GM18526 (cell line): ENCODE measurements around the gene CTDSP2.

Source experiments
- POLR2A ChIP-seq: IDR thresholded peaks from 3 replicates; pipeline ENCODE4 v1.6.1; 2011; ENCODE audit not compliant: insufficient read length; ENCODE audit errors: extremely low read depth

CTDSP2 gene

DNA sequence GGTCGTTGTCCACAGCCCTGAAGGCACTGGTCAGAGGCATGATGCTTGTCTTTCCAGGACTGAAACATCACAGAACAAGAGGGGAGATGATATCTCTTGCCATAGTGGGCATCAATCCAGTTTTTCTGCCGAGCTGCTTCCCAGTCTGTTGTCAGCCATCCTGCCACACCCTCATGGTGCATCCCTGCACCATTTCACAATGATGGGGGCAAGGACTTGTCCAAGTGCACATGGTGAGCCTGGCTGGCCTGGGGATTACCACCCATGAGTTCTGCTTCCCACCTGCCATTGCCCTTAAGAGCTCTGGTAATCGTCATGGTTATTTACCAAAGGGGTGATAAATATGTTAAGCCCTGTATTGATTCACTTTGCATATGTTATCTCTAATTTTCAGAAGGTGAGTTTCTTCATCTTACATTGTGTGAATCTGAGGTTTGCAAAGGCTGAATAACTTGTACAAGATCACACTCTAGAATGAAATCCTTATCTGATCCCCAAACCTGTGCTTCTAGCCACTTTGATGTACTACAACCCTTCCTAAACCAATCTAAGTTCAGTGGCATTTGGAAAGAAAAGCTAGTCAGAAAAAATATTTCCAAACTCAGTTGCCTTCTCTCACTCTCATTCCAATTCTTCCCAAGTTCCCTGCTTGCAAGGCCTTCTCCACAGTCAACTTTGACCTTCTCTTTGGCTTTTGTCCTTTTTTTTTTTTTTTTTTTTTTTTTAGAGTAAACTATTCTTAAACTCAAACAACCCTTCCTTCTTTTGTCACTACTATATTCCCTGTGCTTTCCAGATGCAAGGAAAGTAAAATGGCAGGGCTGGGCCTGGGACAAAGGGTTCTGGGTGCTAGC, 30.3 kb downstream of the CTDSP2 start:
- TF ChIP-seq POLR2A: no peak

DNA sequence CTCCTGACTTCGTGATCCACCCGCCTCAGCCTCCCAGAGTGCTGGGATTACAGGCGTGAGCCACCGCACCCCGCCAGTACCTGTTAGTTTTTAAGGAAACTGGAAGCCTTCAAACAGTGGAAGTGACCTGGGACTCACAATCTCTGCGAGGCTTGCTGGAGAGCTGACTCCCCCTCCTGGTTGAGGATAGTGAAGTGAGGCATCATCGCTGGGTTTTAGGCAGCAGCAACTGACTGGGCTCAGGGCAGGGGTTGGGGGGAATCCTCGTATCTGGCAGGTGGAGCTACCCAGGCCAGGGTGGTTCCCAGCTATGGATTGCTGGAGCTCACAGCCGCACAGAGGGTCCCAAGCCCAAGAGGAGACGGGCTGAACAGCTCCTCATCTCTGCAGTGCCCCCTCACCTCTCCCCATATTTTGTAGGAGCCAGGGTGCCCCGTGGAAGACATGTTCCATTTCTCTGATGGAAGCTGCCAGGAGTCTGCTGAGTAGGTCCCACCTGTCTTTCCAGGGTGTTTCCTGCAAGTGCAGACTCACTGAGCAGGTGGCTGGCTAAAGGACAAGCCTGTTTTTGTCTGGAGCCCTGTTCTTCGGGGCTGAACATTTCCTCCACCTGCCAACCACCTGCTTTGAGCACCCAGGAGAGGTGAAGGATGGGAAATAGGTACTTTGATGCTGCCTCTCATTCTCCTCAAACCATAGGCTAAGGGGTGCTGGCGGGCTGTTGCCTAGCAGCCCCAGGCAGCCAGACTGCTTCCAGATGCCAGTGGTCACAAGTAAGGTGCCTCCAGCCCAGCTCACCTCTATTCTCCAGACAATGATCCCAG, 31.1 kb downstream of the CTDSP2 start:
- TF ChIP-seq POLR2A: no peak

DNA sequence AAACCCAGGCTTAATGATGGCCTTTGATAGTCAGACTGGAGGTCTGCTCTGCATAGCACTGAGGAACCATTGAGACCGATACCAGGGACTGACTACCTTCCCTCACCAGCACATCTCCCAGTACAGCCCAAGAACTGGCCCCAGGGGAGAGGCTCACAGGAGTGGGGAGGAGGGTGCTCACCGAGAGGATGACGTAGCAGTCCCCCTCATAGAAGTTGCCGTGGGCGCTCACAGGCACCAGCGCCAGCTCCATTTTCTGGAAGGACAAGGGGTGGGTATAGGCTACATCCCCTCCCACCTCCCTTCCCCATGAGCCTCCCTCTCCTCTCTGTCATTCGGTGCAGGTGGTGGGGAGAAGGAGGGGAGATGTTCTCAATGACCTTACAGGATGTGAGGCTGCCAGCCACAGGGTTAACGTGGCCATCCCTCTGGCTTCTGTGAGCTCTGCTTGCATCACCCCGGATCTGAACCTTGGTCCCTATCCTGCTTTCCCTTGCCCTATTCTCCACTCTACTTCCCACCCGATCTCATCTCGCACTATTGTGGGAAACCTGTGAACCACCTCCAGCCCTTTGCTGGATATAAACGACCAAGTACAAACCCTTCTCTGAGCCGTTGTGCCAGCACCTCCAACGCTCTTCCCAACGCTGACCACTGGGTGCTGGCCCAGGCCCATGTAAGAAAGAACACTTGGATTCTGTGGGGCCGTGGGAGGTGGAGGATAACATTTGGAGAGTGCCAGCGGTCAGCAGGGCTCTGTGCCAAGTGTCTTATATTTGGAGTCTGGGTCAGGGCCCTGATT, 32.4 kb downstream of the CTDSP2 start:
- no peak for TF ChIP-seq POLR2A

DNA sequence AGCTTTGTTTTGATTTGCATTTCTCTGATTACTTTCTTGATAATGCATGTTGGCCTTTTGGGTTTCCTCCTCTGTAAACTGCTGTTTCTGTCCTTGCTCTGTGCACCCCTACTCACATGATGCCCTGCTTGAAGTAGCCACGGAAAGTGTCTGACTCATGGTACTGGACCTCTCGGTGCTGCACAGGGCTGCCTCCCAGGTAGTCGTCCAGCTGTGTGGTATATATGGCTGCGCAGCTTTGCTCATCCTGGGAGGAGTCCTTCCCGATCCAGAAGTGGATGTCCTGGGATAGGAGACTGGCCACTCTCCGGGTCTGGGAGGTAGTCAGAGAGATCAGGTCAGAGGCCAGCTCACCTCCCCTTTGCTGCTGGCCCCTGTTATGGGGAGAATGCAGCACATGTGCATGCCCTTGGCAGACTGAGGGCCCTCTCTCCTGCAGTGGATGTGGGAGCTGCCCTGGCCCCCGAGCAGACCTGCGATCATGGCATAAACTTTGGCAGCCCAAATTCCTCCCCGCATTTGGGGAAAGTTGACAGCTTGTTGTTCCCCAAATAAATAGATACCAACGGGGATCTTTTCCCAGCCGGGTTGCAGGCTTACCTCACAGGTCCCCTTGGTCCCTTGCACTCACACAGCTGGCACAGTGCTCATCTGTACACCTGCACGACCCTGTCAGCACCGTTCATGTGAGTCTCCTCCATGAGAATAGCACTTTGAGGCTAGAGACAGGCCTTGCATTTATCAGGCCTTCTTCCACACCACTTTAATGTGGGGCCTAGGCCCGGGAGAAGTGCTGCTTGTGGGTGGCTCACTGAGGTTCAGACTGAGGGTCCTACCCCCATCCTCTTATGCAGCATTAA, 33.2 kb downstream of the CTDSP2 start:
- no peak for TF ChIP-seq POLR2A

DNA sequence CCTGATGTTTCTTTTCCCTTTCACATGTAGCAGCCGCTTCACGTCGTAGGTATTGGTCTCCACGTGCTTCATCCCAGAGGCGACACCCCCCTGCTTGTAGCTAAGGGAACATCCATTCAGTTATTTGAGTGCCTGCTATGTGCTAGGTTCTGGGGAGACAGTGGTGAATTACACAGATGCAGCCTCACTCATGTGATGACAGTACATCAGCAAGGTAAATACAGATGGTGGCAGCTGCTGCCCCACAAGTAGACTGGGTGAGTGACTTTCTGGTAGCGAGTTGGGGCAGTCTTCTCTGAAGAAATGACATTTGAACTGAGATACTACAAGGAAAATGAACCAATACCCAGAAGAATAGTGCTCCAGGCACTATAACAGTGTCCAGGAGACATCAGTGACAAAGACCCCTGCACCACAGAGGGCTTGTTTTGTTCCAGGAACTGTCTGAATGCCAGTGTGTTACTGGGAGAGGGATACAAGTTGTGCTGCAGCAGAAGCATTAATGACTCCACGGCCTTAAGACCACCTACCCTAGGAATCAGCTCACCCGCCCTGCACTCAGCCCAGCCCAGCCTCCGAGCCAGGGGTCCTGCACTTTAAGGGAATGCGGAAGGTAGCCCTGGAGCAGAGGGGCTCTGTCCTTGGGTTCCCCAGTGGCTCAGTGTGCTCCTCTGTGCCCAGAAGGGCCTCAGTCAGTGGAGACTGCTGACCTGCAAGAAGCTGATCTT, 35.3 kb downstream of the CTDSP2 start:
- TF ChIP-seq POLR2A: no peak

DNA sequence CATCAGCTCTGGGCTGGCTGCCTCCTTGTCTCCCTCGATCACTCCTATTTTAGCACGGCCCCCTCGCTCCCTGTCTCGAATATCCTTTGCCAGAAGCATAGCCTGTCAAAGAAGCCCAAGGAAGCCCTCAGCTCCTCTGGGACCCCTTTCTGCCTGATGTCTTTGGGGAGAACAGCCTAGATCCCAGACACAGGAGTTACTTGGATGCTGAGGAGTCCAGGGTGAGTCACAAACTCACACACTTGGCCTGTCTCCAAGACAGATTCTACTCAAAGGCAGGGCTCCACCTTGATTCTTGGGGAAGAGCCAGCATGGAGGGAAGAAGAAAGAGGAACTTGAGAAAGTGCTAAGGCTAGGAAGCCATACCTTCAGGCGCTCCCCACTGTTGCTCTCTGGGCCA, 36.1 kb downstream of the CTDSP2 start:
- TF ChIP-seq POLR2A: no peak

DNA sequence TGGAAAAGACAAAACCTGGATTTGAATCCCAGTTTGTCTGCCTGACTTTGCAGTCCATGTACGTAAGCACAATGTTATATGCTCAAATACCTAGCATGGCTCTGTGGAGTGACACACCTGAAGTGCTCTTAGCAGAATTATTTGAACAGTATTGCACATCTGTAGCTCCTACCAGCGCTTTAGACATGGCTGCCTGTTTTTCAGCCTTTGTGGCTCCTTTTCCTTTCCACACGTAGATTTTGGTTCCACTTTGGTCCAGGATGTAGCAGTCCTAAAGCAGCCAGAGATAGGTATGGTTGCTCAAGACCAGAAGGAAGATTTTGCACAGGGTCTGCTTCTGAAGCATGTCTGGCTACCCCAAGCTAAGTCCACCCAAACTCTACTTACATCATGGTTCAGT, 37.1 kb downstream of the CTDSP2 start:
- TF ChIP-seq POLR2A: no peak

DNA sequence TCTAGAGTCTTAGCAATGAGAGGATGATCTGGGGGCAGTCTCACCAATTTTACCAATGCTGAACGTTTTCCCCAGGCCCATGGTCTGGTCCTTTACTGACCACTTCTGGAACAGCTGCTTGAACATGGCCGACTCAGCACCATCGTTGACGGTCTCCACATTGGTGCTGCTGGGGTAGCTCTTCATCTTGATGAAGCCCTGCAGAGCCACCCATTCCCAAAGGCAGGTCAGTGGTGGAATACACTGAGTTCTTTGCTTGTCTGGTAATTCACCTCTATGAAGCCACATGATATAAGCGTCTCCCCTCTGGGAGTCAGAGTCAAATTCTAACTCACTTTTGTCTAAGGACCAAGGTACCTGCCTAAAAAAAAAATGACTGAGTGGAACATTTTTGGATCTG, 38.2 kb downstream of the CTDSP2 start:
- no peak for TF ChIP-seq POLR2A

DNA sequence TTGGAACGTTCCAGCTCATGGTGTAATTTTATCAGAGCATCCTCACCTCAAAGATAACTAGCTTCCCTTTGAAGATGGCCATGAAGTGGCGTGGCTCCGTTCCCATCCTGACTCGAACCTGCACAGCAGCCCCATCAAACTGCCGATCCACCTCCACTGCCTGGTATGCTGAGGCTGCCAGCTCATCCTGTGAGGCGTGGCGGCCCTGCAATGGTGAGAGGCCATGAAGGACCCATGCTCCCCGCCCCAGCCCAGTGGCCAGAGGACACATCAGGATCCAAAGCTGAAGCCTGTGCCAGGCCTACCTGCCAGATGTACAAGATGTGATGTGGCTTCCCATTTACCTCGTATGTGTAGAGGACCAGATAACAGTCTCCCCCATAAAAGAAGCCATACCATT, 39.2 kb downstream of the CTDSP2 start:
- no peak for TF ChIP-seq POLR2A

DNA sequence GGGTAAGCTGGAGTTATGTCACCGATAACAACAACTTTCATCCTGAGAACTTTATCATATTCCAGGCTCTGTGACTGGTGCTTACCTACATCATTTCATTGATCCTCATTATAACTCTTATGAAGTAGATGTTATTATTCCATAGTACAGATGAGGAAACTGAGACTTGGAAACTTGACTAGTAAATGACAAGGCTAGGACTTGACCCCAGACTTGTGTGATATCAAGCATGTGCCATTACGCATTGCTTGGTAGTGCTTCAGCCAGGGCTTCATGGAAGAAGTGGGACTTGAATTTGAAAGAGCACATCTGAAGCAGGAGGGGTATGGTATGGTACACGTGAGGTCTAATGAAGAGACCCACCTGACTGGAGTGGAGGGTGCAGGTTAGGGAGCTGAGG, 39.9 kb downstream of the CTDSP2 start:
- no peak for TF ChIP-seq POLR2A

DNA sequence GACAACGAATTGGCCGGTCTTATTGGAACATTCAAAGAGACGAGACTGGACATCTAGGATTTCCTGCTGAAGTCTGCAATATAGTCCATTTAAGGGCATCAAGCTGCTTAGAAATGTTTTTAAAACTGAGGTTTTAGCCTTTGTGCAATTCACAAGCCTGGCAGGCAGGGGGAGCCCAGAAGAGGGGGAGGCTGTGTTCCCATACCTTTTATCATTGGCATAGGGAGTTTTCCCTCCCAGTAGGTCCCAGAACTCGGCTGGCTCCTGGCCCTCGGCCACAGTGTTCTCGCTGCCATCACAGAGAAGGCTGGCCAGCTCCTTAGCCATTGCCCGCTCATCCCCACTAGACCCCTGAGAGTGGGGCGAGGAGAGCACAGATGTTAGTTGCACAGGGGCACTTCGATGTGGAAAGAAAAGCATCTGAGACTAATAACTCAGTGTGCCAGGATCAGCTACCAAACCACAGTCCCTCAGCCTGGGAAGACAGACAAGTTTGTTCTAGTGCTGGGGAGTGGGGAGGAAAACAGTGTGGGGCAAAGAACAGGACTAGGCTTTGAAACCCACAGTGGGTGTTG, 43.1 kb downstream of the CTDSP2 start:
- no peak for TF ChIP-seq POLR2A

DNA sequence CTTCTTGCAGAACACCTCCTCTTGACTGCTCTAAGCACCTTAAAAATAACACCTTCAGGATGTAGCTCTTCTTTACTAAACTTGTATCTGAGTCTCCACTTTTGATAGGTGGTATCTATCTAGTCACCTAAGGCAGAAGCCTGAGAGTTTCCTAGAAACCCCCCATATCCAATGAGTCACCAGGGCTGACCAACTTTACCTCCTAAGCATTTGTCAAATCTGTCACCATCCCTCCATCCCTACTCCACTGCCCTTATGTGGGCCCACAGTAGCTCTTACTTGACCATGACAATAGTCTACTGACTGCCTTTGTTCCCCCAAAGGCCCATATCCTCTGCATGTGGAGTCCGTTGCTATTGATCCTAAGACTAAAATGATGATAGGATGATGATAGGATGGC, 43.9 kb downstream of the CTDSP2 start:
- TF ChIP-seq POLR2A: no peak

DNA sequence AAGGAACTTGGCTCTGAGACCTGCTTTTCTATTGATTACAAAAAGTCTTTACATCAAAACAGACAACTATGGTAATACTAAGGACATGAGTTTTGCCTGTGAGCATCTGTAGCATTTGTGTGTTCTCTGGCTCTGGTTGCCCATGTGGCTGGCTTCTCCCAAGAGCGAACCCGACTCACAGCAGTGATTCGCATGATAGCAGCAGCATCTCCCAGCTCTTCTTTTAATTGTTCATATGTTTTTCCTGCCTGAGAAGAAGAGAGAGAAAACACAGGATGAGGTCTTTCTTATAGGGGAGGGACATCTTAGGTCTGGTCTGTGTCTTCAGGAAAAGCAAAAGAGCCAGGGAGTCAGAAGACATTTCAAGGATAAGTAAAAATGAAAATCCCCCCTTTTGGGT, 45.6 kb downstream of the CTDSP2 start:
- no peak for TF ChIP-seq POLR2A

DNA sequence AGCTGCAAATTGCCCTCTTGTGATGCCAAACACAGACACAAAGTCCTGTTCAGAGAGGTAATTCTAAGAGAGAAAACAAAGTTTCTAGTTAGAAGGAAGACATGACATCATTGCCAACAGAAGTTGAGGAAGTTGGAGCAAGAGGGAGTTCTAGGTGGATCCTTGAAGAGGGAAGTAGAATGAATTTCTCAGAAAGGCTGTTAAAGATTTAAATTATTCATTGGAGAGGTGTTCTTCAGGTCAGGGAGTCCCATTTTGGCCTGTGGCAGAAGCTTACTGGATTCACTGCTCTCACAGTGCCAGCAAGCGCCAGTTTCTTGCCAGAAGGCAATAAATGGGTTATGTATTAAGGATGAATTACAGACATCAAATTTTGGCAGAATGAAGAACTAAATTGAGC, 48.6 kb downstream of the CTDSP2 start:
- TF ChIP-seq POLR2A: no peak

DNA sequence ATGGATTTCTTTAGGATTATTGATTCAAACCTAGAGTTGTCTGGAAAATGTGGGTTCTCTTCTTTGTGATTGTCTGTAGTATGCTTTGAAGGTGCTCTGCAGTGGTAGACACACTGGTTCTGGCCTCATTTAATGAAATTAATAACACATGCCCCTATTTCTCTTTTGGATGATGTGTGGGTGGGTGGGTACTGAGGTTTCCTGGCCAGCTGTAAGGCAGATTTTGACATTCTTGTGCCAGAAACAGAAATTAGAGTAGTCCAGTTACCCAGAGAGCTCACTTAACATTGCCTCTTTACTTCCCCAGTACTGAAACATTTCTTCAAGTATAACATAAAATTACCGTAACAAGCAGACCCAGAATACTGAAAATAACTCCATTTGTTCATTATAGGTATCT, 49.5 kb downstream of the CTDSP2 start:
- no peak for TF ChIP-seq POLR2A
